Neural progenitor cell (in vitro differentiated cells): ENCODE data around the gene ARMC6.

Experiments used
- CTCF ChIP-seq: fragments of 200-600 bp; sonication (generic); IDR thresholded peaks from 2 replicates; pipeline ENCODE4 v1.5.1; 2017; ENCODE audit warnings: antibody characterized with exemption, mild to moderate bottlenecking
- EZH2 ChIP-seq: fragments of 200-600 bp; sonication (generic); IDR thresholded peaks from 2 replicates; pipeline ENCODE4 v1.6.1; 2017; ENCODE audit warnings: antibody characterized with exemption, mild to moderate bottlenecking, moderate library complexity

DNA sequence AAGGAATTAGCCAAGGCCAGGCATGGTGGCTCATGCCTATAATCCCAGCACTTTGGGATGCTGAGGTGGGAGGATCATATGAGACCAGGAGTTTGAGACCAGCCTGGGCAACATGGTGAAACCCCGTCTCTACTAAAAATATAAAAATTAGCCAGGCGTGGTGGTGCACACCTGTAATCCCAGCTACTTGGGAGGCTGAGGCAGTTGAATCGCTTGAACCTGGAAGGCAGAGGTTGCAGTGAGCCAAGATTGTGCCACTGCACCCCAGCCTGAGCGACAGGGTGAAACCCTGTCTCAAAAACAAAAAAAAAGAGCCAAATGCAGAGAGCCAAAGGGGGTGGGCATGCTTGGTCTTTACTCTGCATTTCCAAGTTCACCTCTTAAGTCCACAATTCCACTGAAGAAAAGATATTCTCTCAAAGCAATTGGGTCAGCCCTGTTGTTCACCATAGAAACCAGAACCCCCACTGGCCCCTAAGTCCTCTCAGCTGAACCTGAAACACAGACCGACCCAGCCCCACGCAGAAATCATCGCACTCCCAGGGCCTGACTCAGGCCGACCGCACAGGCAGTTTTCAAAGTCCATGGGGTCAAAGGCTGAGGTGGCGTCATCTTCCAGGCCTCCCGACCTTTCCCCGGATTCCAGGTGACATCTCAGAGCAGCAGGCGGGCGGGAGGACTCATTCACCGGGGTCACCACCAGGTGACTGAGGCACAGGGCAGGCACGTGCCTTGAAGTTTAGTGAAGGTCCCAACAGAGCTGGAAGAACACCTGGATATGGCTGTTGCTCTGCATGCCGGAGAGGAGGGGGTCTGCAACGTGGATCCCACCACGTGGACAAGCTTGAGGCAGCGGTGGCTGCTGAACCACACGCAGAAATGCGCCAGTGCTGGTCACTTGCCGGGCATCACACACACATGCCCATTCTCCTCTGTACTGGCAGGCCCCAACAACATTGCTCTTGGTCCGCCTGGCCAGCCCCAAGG is 63.5 kb downstream of the ARMC6 start:
- TF ChIP-seq EZH2, result no peak
- TF ChIP-seq CTCF, result no peak
